AG10803 (cell line): ENCODE measurements around the gene CENPP.

Experiments used
- DNase-seq: peaks from one replicate; pipeline ENCODE4 v3.0.0; 2010; ENCODE audit warnings: low read depth
- H3K4me3 ChIP-seq: 2 replicates; pipeline ENCODE4 v1.5.1; 2011; ENCODE audit warnings: mild to moderate bottlenecking, low read length, control low read depth
- TF ChIP-seq, protein P1 (sequence below): conservative IDR thresholded peaks from 2 replicates; pipeline ENCODE4 v1.5.1; 2011; ENCODE audit warnings: mild to moderate bottlenecking, low read length, control low read depth, inconsistent platforms

Gene CENPP

DNA sequence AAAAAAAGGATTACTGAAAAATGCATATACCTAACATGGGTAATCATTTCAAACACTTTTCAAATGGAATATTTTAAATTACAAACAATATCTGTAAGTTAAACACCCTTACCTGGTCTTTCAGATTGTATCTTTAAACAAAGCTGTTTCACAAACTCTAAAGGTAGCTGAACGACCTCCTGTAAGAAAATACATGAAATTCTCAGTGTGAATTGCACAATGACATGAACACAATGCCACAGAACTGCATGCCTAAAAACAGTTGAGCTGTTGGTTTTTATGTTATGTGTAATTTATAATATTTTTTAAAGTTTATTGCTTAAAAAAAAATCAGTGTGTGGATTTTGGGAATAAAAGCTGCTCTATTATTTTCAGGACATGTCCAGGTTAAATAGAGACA is 326.7 kb downstream of the CENPP start:
- H3K4me3 ChIP-seq, result no peak overlapping the region
- TF ChIP-seq, protein P1, sequence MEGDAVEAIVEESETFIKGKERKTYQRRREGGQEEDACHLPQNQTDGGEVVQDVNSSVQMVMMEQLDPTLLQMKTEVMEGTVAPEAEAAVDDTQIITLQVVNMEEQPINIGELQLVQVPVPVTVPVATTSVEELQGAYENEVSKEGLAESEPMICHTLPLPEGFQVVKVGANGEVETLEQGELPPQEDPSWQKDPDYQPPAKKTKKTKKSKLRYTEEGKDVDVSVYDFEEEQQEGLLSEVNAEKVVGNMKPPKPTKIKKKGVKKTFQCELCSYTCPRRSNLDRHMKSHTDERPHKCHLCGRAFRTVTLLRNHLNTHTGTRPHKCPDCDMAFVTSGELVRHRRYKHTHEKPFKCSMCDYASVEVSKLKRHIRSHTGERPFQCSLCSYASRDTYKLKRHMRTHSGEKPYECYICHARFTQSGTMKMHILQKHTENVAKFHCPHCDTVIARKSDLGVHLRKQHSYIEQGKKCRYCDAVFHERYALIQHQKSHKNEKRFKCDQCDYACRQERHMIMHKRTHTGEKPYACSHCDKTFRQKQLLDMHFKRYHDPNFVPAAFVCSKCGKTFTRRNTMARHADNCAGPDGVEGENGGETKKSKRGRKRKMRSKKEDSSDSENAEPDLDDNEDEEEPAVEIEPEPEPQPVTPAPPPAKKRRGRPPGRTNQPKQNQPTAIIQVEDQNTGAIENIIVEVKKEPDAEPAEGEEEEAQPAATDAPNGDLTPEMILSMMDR, result no peak
- peak; percentile 52 for DNase-seq

DNA sequence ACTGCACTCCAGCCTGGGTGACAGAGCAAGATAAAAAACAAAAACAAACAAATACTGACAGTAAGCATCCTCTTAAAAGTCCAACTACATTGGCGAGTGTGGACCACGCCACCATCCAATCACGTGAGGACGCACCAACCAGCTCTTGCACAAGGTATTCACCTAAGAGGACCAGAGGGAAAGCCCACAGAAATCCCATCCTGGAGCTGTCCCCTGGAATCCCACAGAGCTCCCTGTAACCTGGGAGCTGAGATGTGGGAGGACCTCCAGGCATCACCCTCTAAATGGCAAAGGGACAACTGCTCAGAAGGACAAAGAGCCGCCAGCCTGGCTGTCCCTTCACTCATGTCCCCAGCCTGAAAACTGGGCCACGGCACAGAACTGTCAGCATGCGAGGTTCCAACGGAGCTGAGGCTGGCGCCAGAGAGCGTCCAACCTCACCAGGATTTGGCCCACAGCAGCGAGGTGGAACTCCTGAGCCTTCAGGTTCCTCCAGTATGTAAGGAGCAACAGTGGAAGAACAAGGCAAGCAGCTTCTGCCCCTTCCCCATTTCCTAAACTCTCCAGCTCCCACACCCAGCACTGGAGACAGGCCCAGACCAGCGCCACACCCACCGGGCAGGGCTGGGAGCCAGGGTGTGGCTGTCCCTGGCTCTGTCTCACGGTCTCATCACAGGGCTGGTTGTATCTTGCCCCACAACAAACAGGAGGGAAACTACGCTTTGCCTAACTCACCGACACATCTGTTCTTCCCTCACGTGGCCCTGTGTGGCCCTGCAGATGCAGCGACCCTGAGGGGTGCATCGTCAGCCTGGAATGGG is 328.9 kb downstream of the CENPP start:
- TF ChIP-seq, protein P1, result no peak
- DNase-seq, result peak; percentile 62
- H3K4me3 ChIP-seq, result no peak overlapping the region

DNA sequence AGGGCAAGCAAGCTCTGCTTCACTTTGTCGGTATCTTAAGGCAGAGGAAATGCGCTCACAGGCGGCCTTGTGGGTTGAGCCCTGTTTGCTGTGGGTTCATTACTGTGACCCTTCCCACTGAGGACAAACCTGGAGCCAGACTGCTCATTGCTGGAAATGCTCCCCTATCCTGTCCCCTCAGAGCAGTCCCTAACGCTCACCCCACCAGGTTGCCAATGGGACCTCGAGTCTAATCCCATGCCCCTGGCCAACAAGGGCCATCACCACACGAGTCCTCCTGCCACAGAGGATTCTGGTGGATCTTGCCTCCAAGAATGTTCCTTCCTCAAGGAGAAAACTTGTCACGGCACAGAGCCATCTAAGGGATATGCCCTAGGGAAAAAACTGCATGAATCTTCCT is 329.6 kb downstream of the CENPP start:
- no peak for DNase-seq
- TF ChIP-seq, protein P1, result no peak
- no peak overlapping the region for H3K4me3 ChIP-seq

DNA sequence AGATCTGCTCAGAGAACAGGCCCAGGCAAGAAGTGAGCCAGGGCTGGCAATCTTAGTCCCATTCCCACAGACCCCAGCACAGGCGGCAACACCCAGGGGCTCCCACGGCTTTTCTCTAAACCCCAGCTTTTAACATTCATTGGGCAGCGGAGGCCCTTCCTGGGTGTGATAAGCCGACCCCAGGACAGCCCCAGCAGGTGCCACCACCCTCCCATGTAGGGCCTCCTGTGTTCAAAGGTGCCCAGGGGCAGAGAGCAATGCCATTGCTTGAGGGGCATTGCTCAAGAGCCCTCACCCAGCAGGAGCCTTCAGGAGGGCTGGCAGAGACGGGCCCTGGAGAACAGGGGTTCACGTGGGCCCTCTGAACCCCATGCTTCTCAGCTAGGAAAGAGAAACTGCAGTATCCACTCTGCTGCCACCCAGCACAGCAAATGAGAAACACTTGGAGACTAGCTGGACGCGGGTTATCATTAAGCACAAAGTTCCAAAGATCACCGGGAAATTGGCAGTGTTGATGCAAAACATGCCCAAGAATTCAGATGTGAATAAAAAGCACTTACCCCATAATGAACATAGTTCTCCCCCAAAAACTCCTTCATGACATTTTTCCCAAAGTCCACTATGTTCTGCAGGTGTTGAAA is 330.3 kb downstream of the CENPP start:
- no peak for DNase-seq
- no peak overlapping the region for H3K4me3 ChIP-seq
- TF ChIP-seq, protein P1, result no peak

DNA sequence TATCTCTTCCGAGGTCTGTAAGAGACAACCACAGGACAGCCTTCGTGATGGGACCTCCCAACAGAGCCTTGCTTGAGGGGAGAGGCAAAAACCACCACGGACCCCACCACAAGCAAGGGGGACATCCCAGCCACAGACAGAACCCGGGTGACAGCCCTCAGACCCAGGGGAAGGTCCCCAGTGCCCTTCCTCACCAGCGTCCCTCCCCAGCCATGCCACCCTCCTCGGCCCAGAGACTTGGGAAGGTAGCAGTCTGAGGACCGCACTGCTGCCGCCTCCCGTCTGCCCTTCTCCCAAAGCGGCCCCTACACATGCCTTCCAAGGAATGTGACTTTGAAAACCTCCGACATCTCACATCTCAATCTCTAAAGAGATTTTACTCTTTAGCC is 330.8 kb downstream of the CENPP start:
- DNase-seq, result no peak
- H3K4me3 ChIP-seq, result no peak overlapping the region
- TF ChIP-seq, protein P1, result no peak

DNA sequence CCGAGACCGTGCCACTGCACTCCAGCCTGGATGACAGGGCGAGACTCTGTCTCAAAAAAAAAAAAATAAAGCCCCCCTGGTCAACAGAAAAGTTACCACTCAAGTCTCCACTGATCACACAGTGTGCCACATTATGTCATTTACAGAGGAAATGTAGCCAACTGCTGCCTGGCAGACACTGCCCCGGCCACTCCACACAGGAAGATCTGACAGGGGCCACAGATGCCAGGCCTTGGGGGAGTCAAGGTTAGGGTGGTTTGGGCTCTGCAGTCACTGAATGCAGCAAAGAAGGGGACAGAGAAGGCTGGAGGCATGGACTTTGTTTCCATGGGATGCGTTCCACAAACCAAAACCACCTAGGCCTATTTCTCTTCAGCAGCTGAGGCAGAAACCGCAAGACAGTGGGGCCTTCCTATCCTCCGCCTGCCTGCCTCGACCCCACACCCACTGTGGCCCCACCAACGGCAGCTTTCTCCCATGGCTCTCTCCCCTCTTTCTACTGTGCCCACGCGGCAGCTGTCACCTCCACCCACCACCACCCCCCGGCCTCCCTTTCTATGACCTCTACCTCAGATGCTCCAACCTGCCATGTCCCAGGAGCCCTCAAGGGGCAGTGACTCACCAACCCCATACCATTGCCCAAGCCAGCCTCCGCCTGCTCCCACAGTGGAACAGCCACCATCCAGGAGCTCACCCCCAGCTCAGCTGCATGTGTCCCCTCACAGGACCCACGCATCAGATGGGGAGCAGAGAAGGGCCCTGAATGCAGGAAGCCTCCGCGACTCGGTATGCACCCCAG is 331.7 kb downstream of the CENPP start:
- TF ChIP-seq, protein P1, result no peak
- H3K4me3 ChIP-seq, result no peak overlapping the region
- no peak for DNase-seq
